MM.1S (cell line): ENCODE results near the gene GNG12.

Experiments
- DNase-seq: peaks from one replicate; pipeline ENCODE4 v3.0.0-alpha.2; 2015
- H2AFZ ChIP-seq: fragments of 300-600 bp; sonication (generic); 2 replicates; pipeline ENCODE4 v1.6.0; 2016; ENCODE audit warnings: antibody characterized with exemption, low read length
- H3F3A ChIP-seq: fragments of 300-600 bp; sonication (generic); 2 replicates; pipeline ENCODE4 v1.6.1; 2016; ENCODE audit warnings: mild to moderate bottlenecking, antibody characterized with exemption, low read length, moderate library complexity, mixed read lengths; ENCODE audit not compliant: insufficient read depth
- H3K27ac ChIP-seq: fragments of 300-600 bp; sonication (generic); 2 replicates; pipeline ENCODE4 v1.5.1; 2016; ENCODE audit warnings: mild to moderate bottlenecking, low read length
- H3K27me3 ChIP-seq: fragments of 300-600 bp; sonication (generic); replicated peaks from 2 replicates; pipeline ENCODE4 v1.6.0; 2016; ENCODE audit warnings: low read length; ENCODE audit not compliant: insufficient read depth
- H3K36me3 ChIP-seq: fragments of 300-600 bp; sonication (generic); replicated peaks from 2 replicates; pipeline ENCODE4 v1.6.1; 2016; ENCODE audit warnings: mild to moderate bottlenecking, low read length, mixed read lengths; ENCODE audit not compliant: insufficient read depth
- H3K4me1 ChIP-seq: fragments of 300-600 bp; sonication (generic); 2 replicates; pipeline ENCODE4 v1.6.1; 2016; ENCODE audit warnings: low read length, mixed read lengths
- H3K4me2 ChIP-seq: fragments of 300-600 bp; sonication (generic); 2 replicates; pipeline ENCODE4 v1.6.0; 2016; ENCODE audit warnings: low read depth, low read length
- H3K4me3 ChIP-seq: fragments of 300-600 bp; sonication (generic); 2 replicates; pipeline ENCODE4 v1.5.1; 2016; ENCODE audit warnings: low read length, mixed read lengths
- H3K79me2 ChIP-seq: fragments of 300-600 bp; sonication (generic); 2 replicates; pipeline ENCODE4 v1.6.1; 2016; ENCODE audit warnings: mixed run types, low read length, mixed read lengths
- H3K9ac ChIP-seq: fragments of 300-600 bp; sonication (generic); 2 replicates; pipeline ENCODE4 v1.6.1; 2016; ENCODE audit warnings: low read length, mixed read lengths
- H3K9me2 ChIP-seq: fragments of 300-600 bp; sonication (generic); replicated peaks from 2 replicates; pipeline ENCODE4 v1.6.1; 2016; ENCODE audit warnings: mild to moderate bottlenecking, low read length, mixed read lengths; ENCODE audit not compliant: insufficient read depth
- H3K9me3 ChIP-seq: fragments of 300-600 bp; sonication (generic); replicated peaks from 2 replicates; pipeline ENCODE4 v1.6.1; 2016; ENCODE audit warnings: mild to moderate bottlenecking, low read length, mixed read lengths; ENCODE audit not compliant: insufficient read depth
- H4K20me1 ChIP-seq: fragments of 300-600 bp; sonication (generic); 2 replicates; pipeline ENCODE4 v1.6.1; 2016; ENCODE audit warnings: mild to moderate bottlenecking, low read length, moderate library complexity, mixed read lengths; ENCODE audit not compliant: insufficient read depth
- CTCF ChIP-seq: fragments of 300-600 bp; sonication (generic); IDR thresholded peaks from 2 replicates; pipeline ENCODE4 v1.5.1; 2016; ENCODE audit warnings: antibody characterized with exemption, low read length, mixed read lengths
- EZH2 ChIP-seq: fragments of 300-600 bp; sonication (generic); optimal IDR thresholded peaks from 2 replicates; pipeline ENCODE3; 2017; ENCODE audit warnings: low read depth, mild to moderate bottlenecking, antibody characterized with exemption, low read length, mixed read lengths
- EZH2phosphoT487 ChIP-seq: fragments of 300-600 bp; sonication (generic); IDR thresholded peaks from 2 replicates; pipeline ENCODE4 v1.6.1; 2018; ENCODE audit warnings: antibody characterized with exemption, low read length

The GNG12 gene

GRCh38 chr1:67734323-67734690, 99.0 kb downstream of the GNG12 start:
- no peak for TF ChIP-seq EZH2
- no peak for TF ChIP-seq EZH2phosphoT487
- no peak for TF ChIP-seq CTCF
- Histone ChIP-seq H3K9me2 (no peaks in the 10 kb centered on the region), H3K9me3 (no peaks in the 10 kb centered on the region), H3F3A (no peaks in the 10 kb centered on the region), H4K20me1 (no peaks in the 10 kb centered on the region), H3K4me2 (no peak overlapping the region), H3K27ac (no peak overlapping the region), H3K9ac (no peak overlapping the region), H3K4me3 (no peak overlapping the region), H3K27me3 (no peaks in the 10 kb centered on the region), H2AFZ (no peak overlapping the region), H3K4me1 (peaks cover 18% of the 10 kb centered on the region), H3K79me2 (no peaks in the 10 kb centered on the region), H3K36me3 (no peaks in the 10 kb centered on the region)
- no peak for DNase-seq

- H3K9me3 ChIP-seq = no peaks in the 10 kb centered on the region
- H3K4me3 ChIP-seq = no peak overlapping the region
- no peaks in the 10 kb centered on the region for H4K20me1 ChIP-seq
- no peaks in the 10 kb centered on the region for H3K79me2 ChIP-seq
- no peaks in the 10 kb centered on the region for H3K27me3 ChIP-seq
- no peaks in the 10 kb centered on the region for H3K9me2 ChIP-seq
- DNase-seq = no peak
- no peak overlapping the region for H2AFZ ChIP-seq
- TF ChIP-seq EZH2phosphoT487 = no peak
- TF ChIP-seq CTCF = no peak
- no peak for TF ChIP-seq EZH2
- no peak overlapping the region for H3K9ac ChIP-seq
- H3K36me3 ChIP-seq = no peaks in the 10 kb centered on the region
- no peaks in the 10 kb centered on the region for H3F3A ChIP-seq
- peaks cover 18% of the 10 kb centered on the region for H3K4me1 ChIP-seq
- no peak overlapping the region for H3K27ac ChIP-seq
- no peak overlapping the region for H3K4me2 ChIP-seq
Measured at GRCh38 chr1:67733681-67734322, 99.5 kb downstream of the GNG12 start.

GRCh38 chr1:67732750-67733151, 100.5 kb downstream of the GNG12 start:
- Histone ChIP-seq H3K4me2 (no peak overlapping the region), H3K36me3 (no peaks in the 10 kb centered on the region), H2AFZ (0 out of 2 replicates have a peak overlapping the region, but pooled peaks have one; percentile 22), H3F3A (no peaks in the 10 kb centered on the region), H3K79me2 (no peaks in the 10 kb centered on the region), H3K4me1 (peaks cover 18% of the 10 kb centered on the region), H3K27me3 (no peaks in the 10 kb centered on the region), H3K9me3 (no peaks in the 10 kb centered on the region), H3K9me2 (no peaks in the 10 kb centered on the region), H4K20me1 (no peaks in the 10 kb centered on the region), H3K27ac (no peak overlapping the region), H3K4me3 (no peak overlapping the region), H3K9ac (no peak overlapping the region)
- TF ChIP-seq EZH2phosphoT487 = no peak
- no peak for TF ChIP-seq CTCF
- TF ChIP-seq EZH2 = no peak
- DNase-seq = peak; percentile 46
